M059J (cell line): ENCODE results near the gene KIAA0753. TPM values are rescaled to one million over a fixed set of nuclear protein-coding genes. Genes with fewer than 3 reads are reported as not detected.
A peak's percentile ranks its signal among the peaks of the same experiment; 100 is the strongest.
"Not testable (repeated sequence)": the region's sequence is repeated elsewhere in the genome, so short reads cannot be mapped to it uniquely, and the experiment has no call there.

Experiments
- DNase-seq: peaks from one replicate; pipeline ENCODE4 v3.0.0-alpha.2; 2012; ENCODE audit warnings: low read depth
- total RNA-seq: library from RNA; depleted of rRNA; stranded (reverse); fragments of >200 nt; shearing (Covaris generic); gene quantifications from 2 replicates; pipeline ENCODE4 v1.2.3, GENCODE V29; 2014

The KIAA0753 gene
- total RNA-seq, 1 experiment from 2014 or later = 12.9 TPM

DNA sequence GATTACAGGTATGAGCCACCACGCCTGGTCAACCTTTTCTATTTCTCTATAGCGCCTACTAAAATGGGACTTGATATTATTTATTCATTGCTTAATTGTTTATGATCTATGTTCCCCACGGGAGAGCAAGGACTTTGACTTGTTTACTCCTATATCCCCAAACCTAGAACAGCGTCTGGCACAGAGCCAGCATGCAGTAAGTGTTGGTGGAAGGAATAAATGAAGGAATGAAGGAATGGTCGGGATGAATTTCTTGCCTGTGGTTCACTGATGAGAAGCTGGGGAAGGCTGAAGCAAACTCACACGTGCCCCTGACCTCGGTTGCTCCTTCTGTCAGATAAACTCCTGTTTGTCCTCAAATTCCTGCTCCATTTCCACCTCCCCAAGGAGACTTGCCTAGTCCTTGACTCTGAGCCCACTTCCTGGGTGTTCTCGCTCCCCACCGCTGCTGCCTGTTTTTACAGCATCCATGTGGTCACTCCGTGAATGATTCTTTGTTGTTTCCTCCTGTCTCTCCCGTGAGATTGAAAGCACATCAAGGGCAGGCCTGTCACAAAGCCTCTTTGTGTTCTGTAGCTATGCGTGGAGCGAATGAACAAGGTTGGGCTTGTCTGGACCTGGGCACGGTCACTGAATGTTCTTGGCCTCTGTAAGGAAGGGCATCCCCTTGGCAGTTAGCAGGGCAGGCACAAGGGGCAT is 28.4 kb upstream of the KIAA0753 start:
- no peak for DNase-seq

DNA sequence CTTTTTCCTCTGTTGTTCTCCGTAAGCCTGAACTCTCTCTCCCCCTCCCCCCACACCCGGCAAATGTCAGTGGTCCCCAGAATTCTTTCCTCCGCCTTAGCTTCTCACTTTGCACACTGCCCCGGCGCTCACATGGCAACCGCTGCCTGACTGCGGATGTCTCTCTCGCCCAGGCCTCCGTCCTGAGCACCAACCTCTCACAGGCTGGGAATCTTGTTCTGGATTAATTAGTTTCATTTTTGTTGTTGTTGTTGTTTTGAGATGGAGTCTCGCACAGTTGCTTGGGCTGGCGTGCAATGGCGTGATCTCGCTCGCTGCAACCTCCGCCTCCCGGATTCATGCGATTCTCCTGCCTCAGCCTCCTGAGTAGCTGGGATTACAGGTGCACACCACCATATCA is 27.7 kb upstream of the KIAA0753 start:
- no peak for DNase-seq

DNA sequence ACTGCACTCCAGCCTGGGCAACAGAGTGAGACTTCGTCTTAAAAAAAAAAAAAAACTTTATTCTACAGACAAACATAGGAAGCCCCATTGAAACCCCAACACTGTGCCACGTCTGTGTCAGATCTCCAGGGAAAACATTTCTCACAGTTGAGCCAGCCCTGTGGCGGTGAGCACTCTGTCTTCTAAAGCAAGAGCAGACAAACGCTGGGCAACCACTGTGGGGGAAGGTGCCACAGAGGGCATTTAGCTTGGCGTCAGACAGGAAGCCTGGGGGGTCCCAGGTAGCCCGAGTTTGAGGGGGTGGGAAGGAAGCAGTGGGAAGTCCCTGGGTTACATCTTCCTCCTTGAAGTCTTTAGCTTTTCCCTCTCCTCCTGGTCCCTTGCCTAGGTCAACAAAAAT is 27.0 kb upstream of the KIAA0753 start:
- no peak for DNase-seq

DNA sequence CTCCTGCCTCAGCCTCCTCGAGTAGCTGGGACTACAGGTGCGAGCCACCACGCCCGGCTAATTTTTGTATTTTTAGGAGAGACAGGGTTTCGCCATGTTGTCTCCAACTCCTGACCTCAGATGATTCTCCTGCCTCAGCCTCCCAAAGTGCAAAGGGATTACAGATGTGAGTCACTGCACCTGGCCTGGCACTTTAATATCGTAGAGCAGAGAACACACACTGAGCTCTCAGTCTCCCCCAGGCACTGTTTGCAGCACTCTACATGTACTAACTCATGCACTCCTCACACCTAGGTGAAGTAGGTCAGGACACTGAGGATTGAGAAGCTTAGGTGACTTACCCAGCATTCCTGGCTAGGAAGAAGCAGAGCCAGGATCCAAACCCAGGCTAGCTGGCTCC is 26.0 kb upstream of the KIAA0753 start:
- no peak for DNase-seq

DNA sequence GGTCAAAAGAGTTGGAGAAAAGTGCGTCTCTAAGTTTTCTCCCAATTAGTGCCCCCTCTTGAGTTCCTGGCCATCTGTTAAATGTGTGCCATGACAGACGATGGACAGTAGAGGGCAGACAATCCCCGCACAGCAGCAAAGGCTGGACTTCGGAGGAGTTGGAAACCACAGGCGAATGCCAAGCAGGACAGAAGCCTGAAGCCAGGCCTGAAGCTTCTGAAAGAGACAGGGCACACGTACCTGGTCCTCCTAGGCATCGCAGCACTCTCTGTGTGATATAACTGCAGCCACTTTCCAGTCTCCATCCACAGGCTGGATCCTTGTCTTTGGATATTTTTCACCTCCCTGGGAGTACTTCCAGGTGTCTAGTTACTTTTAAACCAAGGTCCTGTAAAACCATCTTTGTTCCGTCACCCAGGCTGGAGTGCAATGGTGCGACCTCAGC is 25.6 kb upstream of the KIAA0753 start:
- peak; percentile 77 for DNase-seq

DNA sequence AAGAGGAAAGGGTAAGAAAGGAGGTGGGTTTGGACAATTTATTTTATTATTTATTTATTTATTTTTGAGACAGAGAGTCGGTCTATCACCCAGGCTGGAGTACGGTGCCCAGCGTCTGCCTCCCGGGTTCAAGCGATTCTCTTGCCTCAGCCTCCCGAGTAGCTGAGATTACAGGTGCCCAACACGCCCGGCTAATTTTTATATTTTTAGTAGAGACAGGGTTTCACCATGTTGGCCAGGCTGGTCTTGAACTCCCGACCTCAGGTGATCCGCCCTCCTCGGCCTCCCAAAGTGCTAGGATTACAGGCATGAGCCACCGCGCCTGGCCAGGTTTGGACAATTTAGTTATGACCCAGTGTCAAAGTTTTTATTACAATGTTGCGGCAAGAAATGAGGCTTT is 22.7 kb upstream of the KIAA0753 start:
- not testable (repeated sequence) for DNase-seq

DNA sequence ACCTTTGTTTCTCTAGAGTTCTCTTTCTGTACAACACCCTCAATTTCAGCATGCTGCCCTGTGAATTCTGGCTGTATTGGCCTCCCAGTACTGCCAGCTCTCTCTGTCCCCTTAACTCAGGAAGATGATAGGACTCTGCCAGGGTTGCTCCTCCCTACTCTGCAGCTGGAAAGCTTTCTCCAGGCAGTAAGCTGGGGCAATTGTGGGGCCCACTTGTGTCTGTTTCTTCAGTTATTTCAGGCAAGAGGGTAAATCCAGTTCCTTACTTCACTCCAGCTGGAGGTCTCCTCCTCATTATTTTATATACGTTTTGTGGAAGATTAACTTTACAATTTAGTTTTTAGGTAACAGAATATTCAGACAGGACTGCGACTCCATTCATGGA is 20.9 kb upstream of the KIAA0753 start:
- DNase-seq = no peak

DNA sequence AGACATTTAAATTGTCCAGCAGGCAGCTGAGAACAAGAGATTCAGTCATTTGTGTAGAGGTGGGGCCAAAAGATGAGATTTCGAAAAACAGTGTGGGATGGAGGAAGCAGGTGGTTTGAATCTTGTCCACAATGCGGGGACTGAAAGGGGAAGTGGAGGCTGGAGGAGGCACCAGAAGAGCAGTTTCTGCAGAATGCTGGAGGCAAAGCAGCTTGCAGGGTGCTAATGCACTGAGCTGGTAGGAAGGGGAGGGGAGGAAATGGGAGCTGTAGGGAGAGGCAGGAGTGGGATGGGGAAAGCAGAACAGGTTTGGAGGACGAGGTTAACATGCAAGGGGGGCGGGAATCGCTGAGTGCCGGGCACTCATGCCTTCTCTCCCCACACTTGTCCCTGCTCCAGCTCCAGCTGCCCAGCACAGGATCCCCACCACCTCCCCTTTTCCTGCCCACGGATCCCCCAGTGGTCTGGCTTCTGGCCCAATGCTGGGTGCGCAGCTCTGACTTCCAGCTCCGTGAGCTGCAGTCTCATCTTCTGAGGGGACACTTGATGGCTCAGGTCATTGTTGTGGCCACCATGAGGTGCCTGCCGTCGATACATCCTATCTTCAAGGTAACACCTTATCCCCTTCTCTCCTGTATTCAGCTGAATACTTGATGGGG is 20.4 kb upstream of the KIAA0753 start:
- no peak for DNase-seq

DNA sequence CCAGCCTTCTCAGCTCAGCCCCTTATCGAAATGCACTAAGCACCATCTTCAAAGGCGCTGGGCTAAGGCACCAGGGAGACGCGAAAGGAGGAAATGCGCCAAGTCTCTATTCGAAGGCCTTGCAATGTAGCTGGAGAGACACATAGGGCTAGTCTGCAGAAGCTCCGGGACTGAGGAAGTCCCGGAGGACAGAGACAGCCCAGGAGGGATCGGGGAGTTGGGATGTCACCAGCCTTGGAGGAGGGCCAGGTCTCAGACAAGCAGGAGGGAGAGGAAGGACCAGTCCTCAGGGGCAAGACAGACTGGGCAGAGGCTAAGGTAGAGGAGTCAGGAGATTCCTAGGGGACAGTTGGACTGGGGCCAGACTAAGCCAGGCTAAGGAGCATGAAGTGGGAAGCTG is 19.6 kb upstream of the KIAA0753 start:
- DNase-seq = no peak

DNA sequence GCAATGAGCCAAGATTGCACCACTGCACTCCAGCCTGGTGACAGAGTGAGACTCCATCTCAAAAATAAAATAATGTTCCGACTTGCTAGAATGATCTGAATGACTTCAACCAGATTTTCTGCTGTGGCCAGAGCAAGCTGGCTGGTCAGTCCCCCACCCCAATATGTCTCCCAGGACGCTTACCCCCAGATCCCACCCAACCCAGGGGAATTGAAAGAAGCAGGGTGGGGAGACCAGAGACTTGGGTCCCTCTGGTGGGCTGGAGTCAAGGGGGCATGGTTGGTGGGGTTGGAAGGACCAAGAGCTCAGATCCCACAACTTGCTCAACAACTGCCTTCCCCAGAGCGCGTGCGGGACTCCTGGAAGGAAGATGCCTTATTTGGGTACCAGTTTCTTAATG is 17.9 kb upstream of the KIAA0753 start:
- DNase-seq = not testable (repeated sequence)

DNA sequence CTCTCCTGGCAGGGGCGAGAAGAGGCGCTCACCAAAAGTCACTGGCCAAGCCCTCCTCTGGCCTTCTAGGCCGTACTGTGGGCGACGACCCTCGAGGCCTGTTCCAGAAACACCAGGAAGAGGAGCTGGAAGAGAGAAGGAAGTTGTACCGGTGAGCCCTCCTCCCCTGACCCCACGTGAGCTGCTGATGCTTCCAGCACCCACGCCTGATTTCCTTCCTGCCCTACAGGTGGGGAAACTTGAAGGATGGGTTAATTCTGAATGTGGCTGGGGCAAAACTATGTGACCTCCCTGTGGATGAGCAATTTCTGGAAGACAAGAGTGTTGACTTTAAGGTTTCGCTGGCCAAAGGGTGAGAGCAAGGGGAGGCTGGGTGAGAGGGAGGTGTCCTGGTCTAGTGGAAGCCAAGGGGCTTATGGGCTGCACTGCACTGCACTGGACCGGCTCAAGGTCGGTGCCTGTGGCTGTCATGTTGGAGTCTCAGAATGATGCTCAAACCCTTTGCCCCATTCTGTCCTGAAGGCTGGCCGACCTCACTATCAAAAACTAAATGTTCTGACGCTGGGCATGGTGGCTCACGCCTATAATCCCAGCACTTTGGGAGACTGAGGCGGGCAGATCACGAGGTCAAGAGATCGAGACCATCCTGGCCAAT is 17.2 kb upstream of the KIAA0753 start:
- DNase-seq = no peak

DNA sequence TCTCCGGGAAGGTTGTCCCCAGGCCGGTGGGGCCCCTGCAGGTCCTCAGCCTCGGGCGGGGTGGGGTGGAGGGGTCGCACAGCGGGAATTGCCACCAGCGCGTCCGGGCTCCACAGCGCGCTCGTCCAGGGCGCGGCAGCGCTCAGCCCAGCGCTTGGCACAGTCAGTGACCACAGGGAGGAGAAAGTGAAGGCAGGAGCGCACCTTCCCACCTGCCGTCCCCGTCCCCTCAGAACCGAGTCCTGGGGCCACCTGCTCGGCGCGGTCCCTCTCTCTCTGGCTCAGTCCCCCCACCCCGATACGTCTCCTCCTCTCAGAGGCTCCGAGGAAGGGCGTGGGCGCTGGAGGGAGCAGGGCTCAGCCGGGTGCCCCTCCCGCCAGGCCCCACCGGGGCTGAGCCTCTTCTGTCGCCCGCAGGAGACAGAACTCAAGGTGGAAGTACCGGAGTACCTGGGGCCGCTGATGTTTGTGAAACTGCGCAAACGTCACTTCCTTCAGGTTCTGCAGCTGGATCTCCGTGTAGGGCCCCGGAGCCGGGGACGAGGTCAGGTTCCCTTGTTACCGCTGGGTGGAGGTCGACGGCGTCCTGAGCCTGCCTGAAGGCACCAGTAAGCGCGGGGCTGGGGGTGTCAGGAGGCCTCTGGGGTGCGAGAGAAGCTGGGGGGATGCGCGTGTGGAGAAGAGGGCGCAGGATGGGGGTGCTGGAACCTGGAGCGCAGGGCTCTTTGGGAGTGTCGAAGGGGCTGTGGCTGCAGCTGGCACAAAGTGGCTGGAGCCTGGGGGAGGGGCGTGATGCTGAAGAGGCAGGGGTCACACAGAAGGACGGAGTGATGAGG is 16.5 kb upstream of the KIAA0753 start:
- not testable (repeated sequence) for DNase-seq

DNA sequence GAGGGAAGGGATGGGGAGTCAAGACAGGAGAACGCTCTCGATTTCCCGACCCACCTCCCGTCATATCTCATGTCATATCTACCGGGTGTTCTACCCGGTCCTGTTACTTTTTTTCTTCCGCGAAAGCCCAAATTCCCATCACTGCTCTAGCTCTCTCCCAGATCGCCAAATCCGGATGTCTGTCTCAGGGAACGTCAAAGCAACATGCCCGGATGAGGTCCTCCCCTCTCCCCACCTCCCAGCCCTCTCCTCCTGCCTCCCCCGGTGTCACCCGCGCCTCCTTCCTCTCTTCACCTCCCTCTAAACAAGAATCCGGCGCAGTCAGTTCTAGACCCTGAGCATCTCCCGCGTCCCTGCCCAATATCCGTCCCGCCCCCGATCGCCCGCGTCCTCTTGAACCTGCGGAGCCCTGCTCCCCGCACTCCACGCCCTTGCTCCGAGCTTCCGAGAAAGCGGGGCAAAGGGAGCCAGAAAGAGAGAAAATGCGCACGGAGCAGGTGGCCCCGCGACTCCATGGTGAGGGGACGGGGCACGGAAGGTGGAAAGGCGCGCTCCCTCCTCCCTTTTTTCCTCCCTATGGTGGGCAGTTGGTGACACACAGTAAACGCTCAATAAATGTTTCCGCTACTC is 15.3 kb upstream of the KIAA0753 start:
- not testable (repeated sequence) for DNase-seq

DNA sequence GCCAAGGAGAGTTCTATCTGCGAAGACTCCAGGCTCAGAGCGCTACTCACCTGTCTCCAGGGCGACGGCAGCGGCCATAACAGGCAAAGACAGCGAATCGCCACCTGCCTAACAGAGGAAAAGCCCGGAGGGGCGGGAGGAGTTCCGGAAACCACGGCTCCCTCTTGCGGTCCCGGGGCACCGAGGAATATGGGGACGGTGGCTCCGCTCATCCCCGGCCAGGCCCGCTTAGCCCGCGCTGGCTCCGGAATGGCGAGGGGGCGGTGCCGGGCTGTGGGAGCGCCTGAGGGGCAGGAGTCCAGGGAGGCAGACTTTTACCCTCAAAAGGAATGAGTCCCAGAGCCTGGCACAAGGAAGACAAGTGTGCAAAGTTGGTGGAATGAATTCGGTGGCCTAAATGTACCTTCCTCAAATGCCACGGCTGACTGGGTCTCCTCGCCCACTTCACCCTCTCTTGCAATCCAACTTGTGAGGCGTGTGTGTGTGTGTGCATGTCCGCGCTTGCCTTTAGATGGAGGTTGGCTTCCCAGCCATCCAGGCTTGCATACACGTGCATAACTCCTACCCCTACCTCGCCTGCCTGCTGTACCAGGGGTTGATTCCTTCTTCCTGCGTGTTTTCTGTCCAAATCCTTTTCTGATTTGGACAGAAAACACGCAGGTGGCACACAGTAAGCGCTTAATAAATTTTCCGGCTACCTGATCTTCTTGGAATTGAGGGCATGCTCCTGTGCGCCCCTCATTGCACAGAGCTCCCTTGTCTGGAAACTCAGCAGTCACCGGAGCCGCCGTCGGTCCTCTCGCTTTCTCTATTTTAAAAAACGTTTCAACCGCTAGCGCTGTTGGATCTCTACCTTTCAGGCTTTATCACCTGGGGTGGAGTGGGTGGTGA is 14.6 kb upstream of the KIAA0753 start:
- no peak for DNase-seq

DNA sequence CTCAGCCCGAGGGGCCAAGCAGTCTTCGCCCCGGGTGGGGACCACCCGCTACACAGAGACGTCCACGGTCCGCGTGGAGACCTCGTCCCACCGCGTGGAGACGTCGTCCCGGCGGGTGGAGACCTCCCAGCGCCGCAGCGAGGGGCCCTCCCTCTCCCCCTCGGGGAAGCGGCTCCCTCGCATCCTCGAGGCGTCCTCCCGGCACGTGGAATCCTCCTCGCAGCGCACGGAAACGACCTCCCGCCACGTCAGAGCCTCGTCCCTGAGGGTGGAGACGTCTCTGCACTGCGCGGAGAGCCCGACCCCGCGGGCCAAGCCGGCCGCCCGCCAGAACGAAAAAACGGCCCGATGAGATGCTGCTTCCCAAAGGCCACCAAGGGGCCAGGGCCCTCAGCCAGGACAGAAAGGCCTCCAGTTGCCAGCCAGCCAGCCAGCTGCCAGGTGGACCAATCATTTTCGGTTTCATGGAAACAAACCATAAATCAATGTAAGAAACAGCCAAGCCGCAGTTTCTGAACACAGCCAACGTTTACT is 11.5 kb upstream of the KIAA0753 start:
- DNase-seq = peak; percentile 74

DNA sequence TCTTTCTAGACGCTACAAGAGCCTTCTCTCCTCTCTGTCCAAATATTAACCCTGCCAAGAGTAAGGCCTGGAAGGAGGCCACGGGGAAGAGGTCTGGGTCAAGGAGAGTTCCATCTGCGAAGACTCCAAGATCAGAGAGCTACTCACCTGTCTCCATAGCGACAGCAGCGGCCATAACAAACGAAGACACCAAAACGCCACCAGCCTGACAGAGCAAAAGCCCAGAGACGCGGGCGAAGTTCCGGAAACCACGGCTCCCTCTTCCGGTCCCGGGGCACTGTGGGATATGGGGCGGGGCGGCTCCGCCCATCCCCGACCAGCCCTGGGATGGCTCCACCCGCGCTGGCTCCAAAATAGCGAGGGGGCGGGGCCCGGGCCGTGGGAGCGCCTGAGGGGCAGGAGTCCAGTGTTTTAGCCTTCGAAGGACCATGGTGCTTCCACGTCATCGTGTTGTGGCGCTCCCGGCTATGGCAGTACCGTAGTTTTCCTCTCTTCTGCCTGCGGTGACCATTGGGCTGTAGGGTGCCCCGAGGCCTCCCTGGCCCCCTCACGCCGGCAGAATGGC is 10.9 kb upstream of the KIAA0753 start, which contains the start of the genes C17orf100 and MED31:
Gene C17orf100, plus strand, starts transcription at position 409 of the 565 bp plus-strand sequence. Its CDS starts 152 bp downstream, at position 561.
Gene MED31, minus strand, starts transcription at position 252 of the 565 bp plus-strand sequence. Its CDS starts 77 bp downstream, at position 175.
- peak; percentile 95 for DNase-seq

DNA sequence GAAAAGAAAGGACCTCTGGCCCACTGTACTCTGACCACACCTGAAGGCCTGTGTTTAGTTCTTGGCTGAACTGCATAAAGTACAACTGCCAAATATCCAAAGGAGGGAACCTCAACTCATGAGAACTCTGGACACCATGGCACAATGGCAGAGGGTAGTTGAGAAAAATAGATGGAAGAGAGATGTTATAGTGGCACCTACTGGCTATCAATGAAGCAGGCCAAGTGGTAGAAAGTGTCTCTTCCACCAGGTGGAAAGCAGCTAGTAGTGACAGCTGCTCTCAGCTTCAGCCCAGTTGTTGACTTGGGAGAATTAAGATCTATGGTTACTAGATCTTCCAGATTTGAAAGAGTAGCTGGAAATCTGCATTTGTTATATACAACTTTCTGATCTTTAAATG is 7.7 kb upstream of the KIAA0753 start:
- DNase-seq = peak; percentile 34

DNA sequence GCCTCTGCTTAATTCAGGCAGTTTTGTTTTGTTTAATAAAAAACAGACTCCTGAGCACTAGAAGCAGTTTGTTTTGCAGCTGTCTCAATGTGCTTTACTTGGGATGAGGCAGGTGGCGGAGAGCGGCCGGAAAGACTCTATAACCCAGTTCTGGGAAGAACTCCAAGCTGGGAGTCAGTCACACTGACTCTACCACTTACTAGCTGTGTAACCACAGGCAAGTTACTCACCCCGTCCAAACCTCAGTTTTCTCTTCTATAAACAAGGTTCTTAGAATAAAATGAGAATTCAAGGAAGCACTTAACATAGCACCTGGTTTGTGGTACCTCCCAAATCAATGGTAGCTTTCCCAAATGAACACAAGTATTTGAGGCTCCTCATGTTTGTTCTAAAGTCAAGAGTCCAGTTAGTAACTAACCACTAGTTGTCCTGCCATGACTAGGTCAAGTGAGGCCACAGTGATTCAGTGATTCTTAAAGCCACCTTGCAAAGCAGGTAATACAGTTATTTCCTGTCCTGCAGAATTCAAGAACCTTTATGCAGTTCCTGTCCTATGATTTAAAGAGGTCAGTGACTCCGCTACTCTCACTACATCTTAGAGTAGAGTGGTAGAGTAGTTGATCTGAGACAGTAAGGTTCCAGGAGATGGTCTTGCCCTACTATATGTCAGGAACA is 3.1 kb upstream of the KIAA0753 start:
- peak; percentile 95 for DNase-seq

DNA sequence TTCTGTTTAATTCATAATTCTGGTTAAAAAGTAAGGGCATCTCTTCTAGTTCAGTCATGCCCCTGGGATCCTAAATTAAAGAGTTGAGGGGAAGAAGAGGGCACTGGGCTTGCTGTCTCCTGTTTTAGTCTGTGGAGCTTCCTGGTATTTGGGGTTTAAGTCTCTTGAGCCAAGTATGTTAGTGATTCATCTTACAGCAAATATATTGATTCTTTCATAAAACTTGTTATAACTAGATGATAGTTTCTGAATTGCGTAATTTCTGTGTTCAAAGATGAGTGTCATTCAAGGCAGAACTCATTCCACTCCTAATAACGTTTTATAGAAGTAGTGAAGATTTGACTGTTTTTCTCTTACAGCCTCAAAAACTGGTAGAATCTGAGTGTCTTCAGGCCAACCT is 2.1 kb upstream of the KIAA0753 start:
- DNase-seq = peak; percentile 11
